GM12878 (cell line): ENCODE measurements around the gene MRPL28. TPM values are rescaled to one million over a fixed set of nuclear protein-coding genes. Genes with fewer than 3 reads are reported as not detected.
A peak's percentile ranks its signal among the peaks of the same experiment; 100 is the strongest.

Experiments used
- CHD2 ChIP-seq: IDR thresholded peaks from 2 replicates; pipeline ENCODE4 v1.6.1; 2011; ENCODE audit warnings: low read depth, low read length, improper control_type of control experiment, borderline replicate concordance
- CREM ChIP-seq: IDR thresholded peaks from 2 replicates; pipeline ENCODE4 v1.6.1; 2014; ENCODE audit warnings: antibody characterized with exemption, low read depth
- FOXM1 ChIP-seq: IDR thresholded peaks from 2 replicates; pipeline ENCODE4 v1.6.1; 2012; ENCODE audit warnings: low read depth, mild to moderate bottlenecking, inconsistent platforms, low read length, moderate library complexity
- GABPA ChIP-seq: IDR thresholded peaks from 2 replicates; pipeline ENCODE4 v1.6.1; 2014; ENCODE audit warnings: antibody characterized with exemption, low read depth, mild to moderate bottlenecking, inconsistent platforms
- HDGF ChIP-seq: fragments of 450-650 bp; IDR thresholded peaks from 2 replicates; pipeline ENCODE4 v1.6.1; 2016; ENCODE audit warnings: antibody characterized with exemption
- IRF4 ChIP-seq: IDR thresholded peaks from 2 replicates; pipeline ENCODE4 v1.6.1; 2011; ENCODE audit warnings: low read depth, low read length
- POU2F2 ChIP-seq: IDR thresholded peaks from 3 replicates; pipeline ENCODE4 v1.6.1; 2011; ENCODE audit warnings: low read depth, mild to moderate bottlenecking, low read length, borderline replicate concordance
- SP1 ChIP-seq: IDR thresholded peaks from one replicate; pipeline ENCODE4 v1.6.1; 2011; ENCODE audit warnings: low read depth, low read length
- SRF ChIP-seq, 2 experiments: IDR thresholded peaks; 2 replicates each; pipeline ENCODE4 v1.6.1; 2011; ENCODE audit warnings: low read depth in 2 of 2, low read length in 2 of 2, mild to moderate bottlenecking in 1 of 2, moderate library complexity in 1 of 2
- TBL1XR1 ChIP-seq: IDR thresholded peaks from 2 replicates; pipeline ENCODE4 v1.6.1; 2012; ENCODE audit warnings: low read depth, low read length, improper control_type of control experiment
- ZNF207 ChIP-seq: fragments of 450-650 bp; IDR thresholded peaks from 2 replicates; pipeline ENCODE4 v1.6.1; 2014; ENCODE audit warnings: antibody characterized with exemption, mild to moderate bottlenecking, borderline replicate concordance
- polyA plus RNA-seq, 11 experiments: library from polyadenylated mRNA; depleted of rRNA in 4 of 11; unstranded in 6 of 11; stranded (reverse) in 5 of 11; fragments of >200 nt; fragmentation: Nextera tagmentation in 4 of 11; fragmentation: Illumina TruSeq in 1 of 11; extraction: Ambion mirVana in 4 of 11; extraction: Trizol in 1 of 11; gene quantifications; 1 replicate in 1 of 11; 2 replicates in 10 of 11; pipeline versions ENCODE4 v1.2.1 to v1.2.3, GENCODE V29; 2011 to 2016; ENCODE audit warnings: inconsistent platforms in 2 of 11, missing spikeins in 2 of 11, low read depth in 1 of 11
- total RNA-seq, 4 experiments: library from RNA; depleted of rRNA in 3 of 4; stranded (reverse); fragments of >200 nt in 3 of 4; fragmentation: Illumina TruSeq in 1 of 4; extraction: Trizol in 1 of 4; gene quantifications; 2 replicates each; pipeline versions ENCODE4 v1.2.1 to v1.2.3, GENCODE V29; 2013 to 2021
- TF ChIP-seq, protein P1 (sequence below): IDR thresholded peaks from 2 replicates; pipeline ENCODE4 v1.6.1; 2011; ENCODE audit warnings: mild to moderate bottlenecking, low read depth, low read length, moderate library complexity; ENCODE audit not compliant: insufficient replicate concordance
- TF ChIP-seq, protein P2 (sequence below): IDR thresholded peaks from 2 replicates; pipeline ENCODE4 v1.6.1; 2011; ENCODE audit warnings: low read depth, low read length, improper control_type of control experiment, borderline replicate concordance
- TF ChIP-seq, protein P3 (sequence below): fragments of 450-650 bp; IDR thresholded peaks from 2 replicates; pipeline ENCODE4 v1.6.1; 2018; ENCODE audit warnings: mild to moderate bottlenecking, low read depth, moderate library complexity; ENCODE audit not compliant: partially characterized antibody
- TF ChIP-seq, protein P4 (sequence below): fragments of 450-650 bp; IDR thresholded peaks from 2 replicates; pipeline ENCODE4 v1.6.1; 2014; ENCODE audit warnings: mild to moderate bottlenecking
- TF ChIP-seq, protein P5 (sequence below): fragments of 450-650 bp; IDR thresholded peaks from 2 replicates; pipeline ENCODE4 v1.6.1; 2017; ENCODE audit warnings: mild to moderate bottlenecking, moderate library complexity
- TF ChIP-seq, protein P6 (sequence below): IDR thresholded peaks from 2 replicates; pipeline ENCODE4 v1.6.1; 2011; ENCODE audit warnings: low read depth, mild to moderate bottlenecking, low read length, moderate library complexity, borderline replicate concordance; ENCODE audit errors: extremely low read depth
- TF ChIP-seq, protein P7 (sequence below): IDR thresholded peaks from 2 replicates; pipeline ENCODE4 v1.6.1; 2011; ENCODE audit warnings: borderline replicate concordance, low read depth, mild to moderate bottlenecking, moderate library complexity, mixed read lengths, low read length; ENCODE audit not compliant: insufficient read depth; ENCODE audit errors: extremely low read length

MRPL28 gene
- total and polyA plus RNA-seq, 10 of the 15 experiments (the other 5 are each of a cell fraction or from before 2014, with no cell fraction given) = 1.6 to 185 (median 110) TPM

DNA sequence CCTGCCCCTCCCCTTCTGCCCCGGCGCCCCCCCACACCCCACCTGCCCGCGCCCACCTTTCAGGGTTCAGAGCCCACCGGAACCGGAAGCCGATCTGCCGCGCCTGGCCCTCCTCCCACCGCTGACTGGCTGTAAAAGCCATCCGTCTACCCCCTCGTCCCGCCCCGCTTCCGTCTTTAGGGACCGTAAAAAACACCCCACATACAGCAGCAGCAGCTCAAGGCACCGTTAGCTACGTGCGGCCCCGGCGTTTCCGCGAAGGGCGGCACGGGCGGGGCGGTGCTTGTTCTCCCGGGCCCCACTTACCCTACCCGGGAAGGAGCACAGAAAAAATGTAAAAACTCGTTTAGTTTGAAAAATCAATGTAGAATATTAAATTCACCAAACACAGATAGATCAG, at the start of gene MRPL28 (continued):
- TF ChIP-seq, protein P1, sequence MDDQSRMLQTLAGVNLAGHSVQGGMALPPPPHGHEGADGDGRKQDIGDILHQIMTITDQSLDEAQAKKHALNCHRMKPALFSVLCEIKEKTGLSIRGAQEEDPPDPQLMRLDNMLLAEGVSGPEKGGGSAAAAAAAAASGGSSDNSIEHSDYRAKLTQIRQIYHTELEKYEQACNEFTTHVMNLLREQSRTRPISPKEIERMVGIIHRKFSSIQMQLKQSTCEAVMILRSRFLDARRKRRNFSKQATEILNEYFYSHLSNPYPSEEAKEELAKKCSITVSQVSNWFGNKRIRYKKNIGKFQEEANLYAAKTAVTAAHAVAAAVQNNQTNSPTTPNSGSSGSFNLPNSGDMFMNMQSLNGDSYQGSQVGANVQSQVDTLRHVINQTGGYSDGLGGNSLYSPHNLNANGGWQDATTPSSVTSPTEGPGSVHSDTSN = peak; percentile 98
- TF ChIP-seq POU2F2 = 0 out of 3 replicates have a peak, but pooled peaks have one; percentile 27
- TF ChIP-seq FOXM1 = no peak
- peak; percentile 79 for TF ChIP-seq CREM
- TF ChIP-seq, protein P2, sequence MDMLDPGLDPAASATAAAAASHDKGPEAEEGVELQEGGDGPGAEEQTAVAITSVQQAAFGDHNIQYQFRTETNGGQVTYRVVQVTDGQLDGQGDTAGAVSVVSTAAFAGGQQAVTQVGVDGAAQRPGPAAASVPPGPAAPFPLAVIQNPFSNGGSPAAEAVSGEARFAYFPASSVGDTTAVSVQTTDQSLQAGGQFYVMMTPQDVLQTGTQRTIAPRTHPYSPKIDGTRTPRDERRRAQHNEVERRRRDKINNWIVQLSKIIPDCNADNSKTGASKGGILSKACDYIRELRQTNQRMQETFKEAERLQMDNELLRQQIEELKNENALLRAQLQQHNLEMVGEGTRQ = no peak
- TF ChIP-seq TBL1XR1 = no peak
- TF ChIP-seq SRF (IDR thresholded peaks at IDR 0.05; ENCODE audit: low read depth in 2 of 2, low read length in 2 of 2) = no peak
- TF ChIP-seq, protein P3, sequence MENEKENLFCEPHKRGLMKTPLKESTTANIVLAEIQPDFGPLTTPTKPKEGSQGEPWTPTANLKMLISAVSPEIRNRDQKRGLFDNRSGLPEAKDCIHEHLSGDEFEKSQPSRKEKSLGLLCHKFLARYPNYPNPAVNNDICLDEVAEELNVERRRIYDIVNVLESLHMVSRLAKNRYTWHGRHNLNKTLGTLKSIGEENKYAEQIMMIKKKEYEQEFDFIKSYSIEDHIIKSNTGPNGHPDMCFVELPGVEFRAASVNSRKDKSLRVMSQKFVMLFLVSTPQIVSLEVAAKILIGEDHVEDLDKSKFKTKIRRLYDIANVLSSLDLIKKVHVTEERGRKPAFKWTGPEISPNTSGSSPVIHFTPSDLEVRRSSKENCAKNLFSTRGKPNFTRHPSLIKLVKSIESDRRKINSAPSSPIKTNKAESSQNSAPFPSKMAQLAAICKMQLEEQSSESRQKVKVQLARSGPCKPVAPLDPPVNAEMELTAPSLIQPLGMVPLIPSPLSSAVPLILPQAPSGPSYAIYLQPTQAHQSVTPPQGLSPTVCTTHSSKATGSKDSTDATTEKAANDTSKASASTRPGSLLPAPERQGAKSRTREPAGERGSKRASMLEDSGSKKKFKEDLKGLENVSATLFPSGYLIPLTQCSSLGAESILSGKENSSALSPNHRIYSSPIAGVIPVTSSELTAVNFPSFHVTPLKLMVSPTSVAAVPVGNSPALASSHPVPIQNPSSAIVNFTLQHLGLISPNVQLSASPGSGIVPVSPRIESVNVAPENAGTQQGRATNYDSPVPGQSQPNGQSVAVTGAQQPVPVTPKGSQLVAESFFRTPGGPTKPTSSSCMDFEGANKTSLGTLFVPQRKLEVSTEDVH = peak; percentile 65
- TF ChIP-seq ZNF207 = no peak; the same call in 1 of the 2 replicates
- TF ChIP-seq SP1 = peak; percentile 93
- TF ChIP-seq, protein P4, sequence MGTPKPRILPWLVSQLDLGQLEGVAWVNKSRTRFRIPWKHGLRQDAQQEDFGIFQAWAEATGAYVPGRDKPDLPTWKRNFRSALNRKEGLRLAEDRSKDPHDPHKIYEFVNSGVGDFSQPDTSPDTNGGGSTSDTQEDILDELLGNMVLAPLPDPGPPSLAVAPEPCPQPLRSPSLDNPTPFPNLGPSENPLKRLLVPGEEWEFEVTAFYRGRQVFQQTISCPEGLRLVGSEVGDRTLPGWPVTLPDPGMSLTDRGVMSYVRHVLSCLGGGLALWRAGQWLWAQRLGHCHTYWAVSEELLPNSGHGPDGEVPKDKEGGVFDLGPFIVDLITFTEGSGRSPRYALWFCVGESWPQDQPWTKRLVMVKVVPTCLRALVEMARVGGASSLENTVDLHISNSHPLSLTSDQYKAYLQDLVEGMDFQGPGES = peak; percentile 94
- peak; percentile 94 for TF ChIP-seq GABPA
- TF ChIP-seq, protein P5, sequence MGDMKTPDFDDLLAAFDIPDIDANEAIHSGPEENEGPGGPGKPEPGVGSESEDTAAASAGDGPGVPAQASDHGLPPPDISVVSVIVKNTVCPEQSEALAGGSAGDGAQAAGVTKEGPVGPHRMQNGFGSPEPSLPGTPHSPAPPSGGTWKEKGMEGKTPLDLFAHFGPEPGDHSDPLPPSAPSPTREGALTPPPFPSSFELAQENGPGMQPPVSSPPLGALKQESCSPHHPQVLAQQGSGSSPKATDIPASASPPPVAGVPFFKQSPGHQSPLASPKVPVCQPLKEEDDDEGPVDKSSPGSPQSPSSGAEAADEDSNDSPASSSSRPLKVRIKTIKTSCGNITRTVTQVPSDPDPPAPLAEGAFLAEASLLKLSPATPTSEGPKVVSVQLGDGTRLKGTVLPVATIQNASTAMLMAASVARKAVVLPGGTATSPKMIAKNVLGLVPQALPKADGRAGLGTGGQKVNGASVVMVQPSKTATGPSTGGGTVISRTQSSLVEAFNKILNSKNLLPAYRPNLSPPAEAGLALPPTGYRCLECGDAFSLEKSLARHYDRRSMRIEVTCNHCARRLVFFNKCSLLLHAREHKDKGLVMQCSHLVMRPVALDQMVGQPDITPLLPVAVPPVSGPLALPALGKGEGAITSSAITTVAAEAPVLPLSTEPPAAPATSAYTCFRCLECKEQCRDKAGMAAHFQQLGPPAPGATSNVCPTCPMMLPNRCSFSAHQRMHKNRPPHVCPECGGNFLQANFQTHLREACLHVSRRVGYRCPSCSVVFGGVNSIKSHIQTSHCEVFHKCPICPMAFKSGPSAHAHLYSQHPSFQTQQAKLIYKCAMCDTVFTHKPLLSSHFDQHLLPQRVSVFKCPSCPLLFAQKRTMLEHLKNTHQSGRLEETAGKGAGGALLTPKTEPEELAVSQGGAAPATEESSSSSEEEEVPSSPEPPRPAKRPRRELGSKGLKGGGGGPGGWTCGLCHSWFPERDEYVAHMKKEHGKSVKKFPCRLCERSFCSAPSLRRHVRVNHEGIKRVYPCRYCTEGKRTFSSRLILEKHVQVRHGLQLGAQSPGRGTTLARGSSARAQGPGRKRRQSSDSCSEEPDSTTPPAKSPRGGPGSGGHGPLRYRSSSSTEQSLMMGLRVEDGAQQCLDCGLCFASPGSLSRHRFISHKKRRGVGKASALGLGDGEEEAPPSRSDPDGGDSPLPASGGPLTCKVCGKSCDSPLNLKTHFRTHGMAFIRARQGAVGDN = no peak
- TF ChIP-seq, protein P6, sequence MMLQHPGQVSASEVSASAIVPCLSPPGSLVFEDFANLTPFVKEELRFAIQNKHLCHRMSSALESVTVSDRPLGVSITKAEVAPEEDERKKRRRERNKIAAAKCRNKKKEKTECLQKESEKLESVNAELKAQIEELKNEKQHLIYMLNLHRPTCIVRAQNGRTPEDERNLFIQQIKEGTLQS = no peak
- TF ChIP-seq, protein P7, sequence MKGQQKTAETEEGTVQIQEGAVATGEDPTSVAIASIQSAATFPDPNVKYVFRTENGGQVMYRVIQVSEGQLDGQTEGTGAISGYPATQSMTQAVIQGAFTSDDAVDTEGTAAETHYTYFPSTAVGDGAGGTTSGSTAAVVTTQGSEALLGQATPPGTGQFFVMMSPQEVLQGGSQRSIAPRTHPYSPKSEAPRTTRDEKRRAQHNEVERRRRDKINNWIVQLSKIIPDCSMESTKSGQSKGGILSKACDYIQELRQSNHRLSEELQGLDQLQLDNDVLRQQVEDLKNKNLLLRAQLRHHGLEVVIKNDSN = no peak
- TF ChIP-seq IRF4 = no peak
- peak; percentile 49; the same call in 1 of the 2 replicates for TF ChIP-seq HDGF
- TF ChIP-seq CHD2 = peak; percentile 90
